Measurements from ENCODE around the gene CYS1. TPM values are rescaled to one million over a fixed set of nuclear protein-coding genes. Genes with fewer than 3 reads are reported as not detected.

The CYS1 gene
- total RNA-seq, 2 experiments from 2014 or later: 0.68 TPM; not detected in 1

GRCh38 chr2:10041711-10042110, 38.5 kb downstream of the CYS1 start:
- CTCF ChIA-PET (ENCODE audit: unreplicated experiment): no interaction called here
- H3K4me2 ChIP-seq (ENCODE audit: low read length): no peak overlapping the region
- H4K20me1 ChIP-seq (ENCODE audit: insufficient read depth, low read length): no peaks in the 10 kb centered on the region
- H3K27ac ChIP-seq (ENCODE audit: low read depth, low read length, poor library complexity, severe bottlenecking): no peak overlapping the region
- H3K4me1 ChIP-seq (ENCODE audit: insufficient read depth, low read length, poor library complexity, severe bottlenecking): peaks cover 8% of the 10 kb centered on the region
- H2AFZ ChIP-seq (ENCODE audit: low read length): no peak overlapping the region
- no peaks in the 10 kb centered on the region; the same call in 1 of the 2 replicates for H3K79me2 ChIP-seq (ENCODE audit: insufficient read depth, low read depth, low read length)
- DNase-seq (ENCODE audit: low spot score): no peak
- H3K4me3 ChIP-seq (ENCODE audit: low read depth, low read length, poor library complexity, severe bottlenecking): no peak overlapping the region
- H3K9me2 ChIP-seq (ENCODE audit: insufficient read depth, low read length): no peaks in the 10 kb centered on the region
- H3K9me3 ChIP-seq (ENCODE audit: low read length): no peaks in the 10 kb centered on the region
- no peaks in the 10 kb centered on the region for H3K36me3 ChIP-seq (ENCODE audit: insufficient read depth, low read length)
- POLR2A ChIA-PET: no interaction called here
- intact Hi-C loops (cut with micrococcal nuclease; ENCODE audit: unreplicated experiment): loop anchor here (5.0 to 10.0 kb wide), 3 partner anchors 403 to 487 kb away; partner anchors contain the start of genes ADAM17, ODC1 and YWHAQ
- TF ChIP-seq EZH2phosphoT487 (IDR thresholded peaks at IDR 0.05; ENCODE audit: borderline replicate concordance, low read depth, low read length): no peak
- TF ChIP-seq, protein P1, sequence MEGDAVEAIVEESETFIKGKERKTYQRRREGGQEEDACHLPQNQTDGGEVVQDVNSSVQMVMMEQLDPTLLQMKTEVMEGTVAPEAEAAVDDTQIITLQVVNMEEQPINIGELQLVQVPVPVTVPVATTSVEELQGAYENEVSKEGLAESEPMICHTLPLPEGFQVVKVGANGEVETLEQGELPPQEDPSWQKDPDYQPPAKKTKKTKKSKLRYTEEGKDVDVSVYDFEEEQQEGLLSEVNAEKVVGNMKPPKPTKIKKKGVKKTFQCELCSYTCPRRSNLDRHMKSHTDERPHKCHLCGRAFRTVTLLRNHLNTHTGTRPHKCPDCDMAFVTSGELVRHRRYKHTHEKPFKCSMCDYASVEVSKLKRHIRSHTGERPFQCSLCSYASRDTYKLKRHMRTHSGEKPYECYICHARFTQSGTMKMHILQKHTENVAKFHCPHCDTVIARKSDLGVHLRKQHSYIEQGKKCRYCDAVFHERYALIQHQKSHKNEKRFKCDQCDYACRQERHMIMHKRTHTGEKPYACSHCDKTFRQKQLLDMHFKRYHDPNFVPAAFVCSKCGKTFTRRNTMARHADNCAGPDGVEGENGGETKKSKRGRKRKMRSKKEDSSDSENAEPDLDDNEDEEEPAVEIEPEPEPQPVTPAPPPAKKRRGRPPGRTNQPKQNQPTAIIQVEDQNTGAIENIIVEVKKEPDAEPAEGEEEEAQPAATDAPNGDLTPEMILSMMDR (conservative IDR thresholded peaks at IDR 0.05; ENCODE audit: low read length): no peak
- no TSS peak for BruUV-seq (replicated peaks)

DNA sequence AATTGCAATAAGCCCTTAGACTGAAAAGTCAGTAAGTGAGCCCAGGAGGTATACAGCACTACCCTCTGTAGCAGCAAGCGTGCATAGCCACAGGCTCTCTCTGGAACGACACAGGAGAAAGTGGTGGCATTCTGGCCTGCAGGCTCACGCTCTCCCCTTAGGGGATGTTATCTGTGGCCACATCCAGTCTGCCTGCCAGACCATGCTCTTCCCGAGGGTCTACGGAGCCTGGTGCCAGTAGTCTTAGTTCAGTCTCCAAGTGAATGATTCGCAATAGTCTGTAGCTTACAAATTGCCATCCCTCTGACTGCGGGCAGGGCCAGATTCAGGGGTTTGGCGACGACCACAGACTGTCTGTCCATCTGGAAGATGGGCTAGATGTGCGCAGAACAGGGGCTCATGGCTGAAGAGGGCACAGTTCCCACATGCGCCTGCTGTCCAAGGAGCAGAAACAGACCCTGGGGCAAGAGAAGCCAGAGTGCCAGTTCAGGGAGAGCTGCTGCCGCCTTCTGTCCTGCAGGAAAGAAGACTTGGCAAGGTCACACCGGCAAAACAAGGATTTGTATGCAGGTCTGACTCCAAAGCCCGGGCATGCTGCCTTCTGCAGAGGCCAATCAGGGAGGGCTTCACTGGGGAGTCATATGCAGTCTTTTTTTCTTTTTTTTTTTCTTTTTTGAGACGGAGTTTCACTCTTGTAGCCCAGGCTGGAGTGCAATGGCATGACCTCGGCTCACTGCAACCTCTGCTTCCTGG, 40.4 kb downstream of the CYS1 start:
- Histone ChIP-seq H3K36me3 (ENCODE audit: insufficient read depth, low read length) (no peaks in the 10 kb centered on the region), H3K27ac (ENCODE audit: low read depth, low read length, poor library complexity, severe bottlenecking) (no peak overlapping the region), H3K9me2 (ENCODE audit: insufficient read depth, low read length) (no peaks in the 10 kb centered on the region), H3K4me1 (ENCODE audit: insufficient read depth, low read length, poor library complexity, severe bottlenecking) (peaks cover 8% of the 10 kb centered on the region), H3K79me2 (ENCODE audit: insufficient read depth, low read depth, low read length) (no peaks in the 10 kb centered on the region), H3K9me3 (ENCODE audit: low read length) (no peaks in the 10 kb centered on the region), H2AFZ (ENCODE audit: low read length) (no peak overlapping the region), H4K20me1 (ENCODE audit: insufficient read depth, low read length) (no peaks in the 10 kb centered on the region), H3K4me2 (ENCODE audit: low read length) (no peak overlapping the region), H3K4me3 (ENCODE audit: low read depth, low read length, poor library complexity, severe bottlenecking) (no peak overlapping the region)
- CTCF ChIA-PET (ENCODE audit: unreplicated experiment): no interaction called here
- intact Hi-C loops (cut with micrococcal nuclease; ENCODE audit: unreplicated experiment): loop anchor here (5.0 to 10.0 kb wide), 3 partner anchors 405 to 485 kb away; partner anchors contain the start of genes ADAM17, ODC1 and YWHAQ
- no peak for DNase-seq (ENCODE audit: low spot score)
- TF ChIP-seq, protein P1 (conservative IDR thresholded peaks at IDR 0.05; ENCODE audit: low read length): no peak
- TF ChIP-seq EZH2phosphoT487 (IDR thresholded peaks at IDR 0.05; ENCODE audit: borderline replicate concordance, low read depth, low read length): no peak
- BruUV-seq (replicated peaks): no TSS peak
- POLR2A ChIA-PET: no interaction called here

DNA sequence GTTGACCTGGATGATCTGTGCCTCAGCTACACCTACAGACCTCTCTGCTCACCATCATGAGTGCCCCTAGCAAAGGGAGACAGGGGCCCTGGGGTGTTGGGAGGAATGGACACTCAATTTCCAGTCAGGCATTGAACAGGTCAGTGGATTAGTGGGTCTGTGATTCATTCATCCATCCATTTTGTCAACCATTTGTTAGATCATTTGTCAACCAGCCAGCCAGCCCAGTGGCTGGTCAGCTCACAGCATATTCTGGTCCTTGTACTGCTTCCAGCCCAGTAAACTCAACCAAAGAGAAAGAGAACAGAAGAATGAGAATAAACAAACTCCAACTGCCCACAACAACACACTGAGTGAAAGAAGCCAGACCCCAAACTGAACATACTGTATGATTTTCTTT, 41.5 kb downstream of the CYS1 start:
- no peak for DNase-seq (ENCODE audit: low spot score)
- no peaks in the 10 kb centered on the region for H3K36me3 ChIP-seq (ENCODE audit: insufficient read depth, low read length)
- no peaks in the 10 kb centered on the region for H4K20me1 ChIP-seq (ENCODE audit: insufficient read depth, low read length)
- H3K4me2 ChIP-seq (ENCODE audit: low read length): no peak overlapping the region
- H3K4me3 ChIP-seq (ENCODE audit: low read depth, low read length, poor library complexity, severe bottlenecking): no peak overlapping the region
- no peaks in the 10 kb centered on the region for H3K4me1 ChIP-seq (ENCODE audit: insufficient read depth, low read length, poor library complexity, severe bottlenecking)
- TF ChIP-seq, protein P1 (conservative IDR thresholded peaks at IDR 0.05; ENCODE audit: low read length): no peak
- TF ChIP-seq EZH2phosphoT487 (IDR thresholded peaks at IDR 0.05; ENCODE audit: borderline replicate concordance, low read depth, low read length): no peak
- no peaks in the 10 kb centered on the region for H3K79me2 ChIP-seq (ENCODE audit: insufficient read depth, low read depth, low read length)
- intact Hi-C loops (cut with micrococcal nuclease; ENCODE audit: unreplicated experiment): no loop called here
- no peak overlapping the region for H2AFZ ChIP-seq (ENCODE audit: low read length)
- H3K9me3 ChIP-seq (ENCODE audit: low read length): no peaks in the 10 kb centered on the region
- POLR2A ChIA-PET: no interaction called here
- H3K27ac ChIP-seq (ENCODE audit: low read depth, low read length, poor library complexity, severe bottlenecking): no peak overlapping the region
- no TSS peak for BruUV-seq (replicated peaks)
- CTCF ChIA-PET (ENCODE audit: unreplicated experiment): no interaction called here
- H3K9me2 ChIP-seq (ENCODE audit: insufficient read depth, low read length): no peaks in the 10 kb centered on the region
